ENCODE results near the gene DENR. TPM values are rescaled to one million over a fixed set of nuclear protein-coding genes. Genes with fewer than 3 reads are reported as not detected.
A peak's percentile ranks its signal among the peaks of the same experiment; 100 is the strongest.

The DENR gene
- total RNA-seq, 1 donor from 2014 or later: 53.3 TPM

DNA sequence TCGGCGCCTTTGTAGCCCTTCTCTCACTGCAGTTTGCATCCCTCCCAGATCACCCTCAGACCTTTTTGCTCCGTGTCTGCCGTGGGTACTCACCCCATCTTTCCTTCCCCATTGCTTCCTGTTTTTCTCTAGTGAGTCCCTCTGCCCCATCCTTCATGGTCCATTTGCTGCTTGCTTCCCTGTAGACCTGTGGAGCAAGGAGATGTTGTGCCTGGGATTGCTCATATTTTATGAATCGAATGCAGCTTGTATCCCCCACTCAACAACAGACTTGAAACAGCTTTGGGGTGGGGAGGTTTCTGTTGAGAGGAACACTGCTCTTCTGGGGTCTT is 661 bp downstream of the DENR start:
- ChIA-PET POLR2A (interaction anchor here (1.2 to 3.0 kb wide), 6 partner anchors 21 to 263 kb away, joined by 4 to 16 read pairs (median 8); partner anchors contain the start of genes CCDC62, KNTC1, RSRC2 and ZCCHC8), CTCF (interaction anchor here (0.6 to 2.0 kb wide), 6 partner anchors 8 to 118 kb away, joined by 3 to 27 read pairs (median 4); no protein-coding TSS in a partner anchor)
- intact Hi-C loops (cut with micrococcal nuclease): loop anchor here (2.0 to 10.0 kb wide), 3 partner anchors 22 to 486 kb away; partner anchors contain the start of genes CCDC62, MPHOSPH9, MTRFR and VPS33A
- peaks cover 55% of the 10 kb centered on the region for H3K36me3 Mint-ChIP-seq (ENCODE audit: low read depth)
- peak overlapping the region; percentile 92 for H3K27ac Mint-ChIP-seq
- ATAC-seq (ENCODE audit: low read depth) (no peak), DNase-seq (no peak)
- H3K27me3 Mint-ChIP-seq: no peaks in the 10 kb centered on the region
- peak overlapping the region; percentile 91 for H3K4me3 Mint-ChIP-seq
- H3K9me3 Mint-ChIP-seq: no peaks in the 10 kb centered on the region
- H3K4me1 Mint-ChIP-seq: peaks cover 46% of the 10 kb centered on the region
- TF ChIP-seq, protein P1, sequence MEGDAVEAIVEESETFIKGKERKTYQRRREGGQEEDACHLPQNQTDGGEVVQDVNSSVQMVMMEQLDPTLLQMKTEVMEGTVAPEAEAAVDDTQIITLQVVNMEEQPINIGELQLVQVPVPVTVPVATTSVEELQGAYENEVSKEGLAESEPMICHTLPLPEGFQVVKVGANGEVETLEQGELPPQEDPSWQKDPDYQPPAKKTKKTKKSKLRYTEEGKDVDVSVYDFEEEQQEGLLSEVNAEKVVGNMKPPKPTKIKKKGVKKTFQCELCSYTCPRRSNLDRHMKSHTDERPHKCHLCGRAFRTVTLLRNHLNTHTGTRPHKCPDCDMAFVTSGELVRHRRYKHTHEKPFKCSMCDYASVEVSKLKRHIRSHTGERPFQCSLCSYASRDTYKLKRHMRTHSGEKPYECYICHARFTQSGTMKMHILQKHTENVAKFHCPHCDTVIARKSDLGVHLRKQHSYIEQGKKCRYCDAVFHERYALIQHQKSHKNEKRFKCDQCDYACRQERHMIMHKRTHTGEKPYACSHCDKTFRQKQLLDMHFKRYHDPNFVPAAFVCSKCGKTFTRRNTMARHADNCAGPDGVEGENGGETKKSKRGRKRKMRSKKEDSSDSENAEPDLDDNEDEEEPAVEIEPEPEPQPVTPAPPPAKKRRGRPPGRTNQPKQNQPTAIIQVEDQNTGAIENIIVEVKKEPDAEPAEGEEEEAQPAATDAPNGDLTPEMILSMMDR (IDR thresholded peaks at IDR 0.05): no peak

DNA sequence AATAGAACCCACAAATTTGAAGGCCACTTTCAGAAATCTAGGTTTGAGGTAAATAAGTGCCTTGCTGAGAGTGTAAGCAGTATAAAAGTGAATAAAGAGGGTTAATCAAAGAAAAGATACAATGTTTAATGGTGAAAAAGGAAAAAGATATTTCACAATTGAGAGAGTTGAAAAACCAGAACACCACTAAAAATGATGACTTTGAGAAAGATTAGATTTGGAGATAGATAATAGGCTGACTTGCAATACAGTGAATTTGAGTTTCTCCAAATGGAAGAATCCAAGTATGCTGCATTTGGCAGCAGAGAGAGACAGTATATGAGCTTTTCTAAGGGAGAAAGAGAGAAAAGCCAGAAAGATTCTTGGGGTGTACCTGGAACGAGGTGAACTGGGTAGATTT is 2.2 kb downstream of the DENR start:
- intact Hi-C loops (cut with micrococcal nuclease): loop anchor here (10.0 kb wide), 1 partner anchor 480 kb away; the partner anchor contains the start of genes MPHOSPH9 and MTRFR
- DNase-seq (no peak), ATAC-seq (ENCODE audit: low read depth) (no peak)
- ChIA-PET POLR2A (no interaction called here), CTCF (interaction anchor here (2.0 kb wide), 1 partner anchor 117 kb away, joined by 5 read pairs; no protein-coding TSS in a partner anchor)
- Mint-ChIP-seq H3K27me3 (no peaks in the 10 kb centered on the region), H3K27ac (no peak overlapping the region), H3K9me3 (no peaks in the 10 kb centered on the region), H3K4me3 (no peak overlapping the region), H3K36me3 (ENCODE audit: low read depth) (peaks cover 64% of the 10 kb centered on the region), H3K4me1 (peaks cover 46% of the 10 kb centered on the region)
- TF ChIP-seq, protein P1 (IDR thresholded peaks at IDR 0.05): no peak

DNA sequence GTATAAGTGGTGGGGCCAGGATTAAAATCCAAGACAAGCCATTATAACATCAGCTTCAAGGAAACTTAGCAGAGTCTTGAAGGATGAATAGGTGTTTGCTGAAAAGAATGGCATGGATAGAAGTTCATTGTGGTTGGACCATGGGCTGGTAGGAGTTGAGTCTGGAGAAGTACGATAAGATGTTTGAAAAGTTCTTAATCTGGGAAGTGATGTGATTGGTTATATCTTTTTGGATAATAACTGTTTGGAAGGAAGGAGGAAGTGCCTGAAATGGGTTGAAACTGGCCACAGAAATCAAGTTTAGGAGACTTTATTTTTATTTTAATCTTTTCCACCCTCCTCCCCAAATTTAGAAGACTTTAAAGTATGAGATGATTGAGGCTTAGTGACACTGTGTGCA is 4.9 kb downstream of the DENR start:
- DNase-seq (no peak), ATAC-seq (ENCODE audit: low read depth) (no peak)
- TF ChIP-seq, protein P1 (IDR thresholded peaks at IDR 0.05): no peak
- ChIA-PET CTCF (no interaction called here), POLR2A (interaction anchor here (0.6 kb wide), 1 partner anchor 16 kb away, joined by 9 read pairs; no protein-coding TSS in a partner anchor)
- Mint-ChIP-seq H3K4me3 (no peak overlapping the region), H3K4me1 (peaks cover 27% of the 10 kb centered on the region), H3K27ac (no peak overlapping the region), H3K9me3 (no peaks in the 10 kb centered on the region), H3K27me3 (no peaks in the 10 kb centered on the region), H3K36me3 (ENCODE audit: low read depth) (peaks cover 85% of the 10 kb centered on the region)
- intact Hi-C loops (cut with micrococcal nuclease): loop anchor here (10.0 kb wide), 1 partner anchor 477 kb away; the partner anchor contains the start of genes MPHOSPH9 and MTRFR

DNA sequence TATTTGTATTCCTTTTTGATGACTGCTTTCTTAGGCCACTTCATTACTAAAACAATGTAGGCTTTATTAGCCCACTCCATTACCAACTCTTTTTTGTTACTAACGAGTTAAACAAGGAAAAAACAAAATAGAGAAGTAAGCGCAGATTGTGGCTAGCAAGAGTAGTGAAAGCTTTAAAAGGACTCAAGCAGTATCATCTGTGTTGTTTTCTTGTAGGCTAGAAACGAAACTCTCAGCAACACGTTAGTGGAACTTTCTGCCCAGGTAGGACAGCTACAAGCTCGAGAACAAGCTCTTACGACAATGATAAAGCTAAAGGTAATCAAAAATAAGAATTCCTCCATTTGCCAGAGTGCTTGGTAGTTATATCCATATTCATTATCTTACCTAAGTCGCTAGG is 32.9 kb downstream of the DENR start:
- TF ChIP-seq, protein P1 (IDR thresholded peaks at IDR 0.05): no peak
- ChIA-PET POLR2A (interaction anchor here (0.6 kb wide), 1 partner anchor 23 kb away, joined by 3 read pairs; no protein-coding TSS in a partner anchor), CTCF (no interaction called here)

DNA sequence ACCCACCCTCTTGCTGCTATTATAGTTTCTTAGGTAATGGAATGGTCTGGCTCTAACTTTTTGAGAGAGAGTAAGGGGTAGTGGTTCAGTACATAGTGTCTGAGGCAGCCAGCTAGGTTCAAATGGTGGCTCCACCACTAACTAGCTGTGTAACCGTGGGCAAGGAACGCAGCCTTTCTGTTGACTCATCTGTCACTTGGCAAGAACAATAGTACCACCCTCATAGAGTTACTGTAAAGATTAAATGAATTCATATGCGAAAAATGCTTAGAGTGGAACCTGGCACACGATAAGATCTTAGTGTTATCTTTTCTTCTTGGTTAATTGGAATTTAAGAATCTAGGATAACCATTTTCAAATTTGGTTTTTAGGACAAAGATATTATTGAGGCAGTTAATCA is 35.8 kb downstream of the DENR start:
- H3K4me3 Mint-ChIP-seq: no peak overlapping the region
- no peaks in the 10 kb centered on the region for H3K27me3 Mint-ChIP-seq
- intact Hi-C loops (cut with micrococcal nuclease): no loop called here
- no peaks in the 10 kb centered on the region for H3K9me3 Mint-ChIP-seq
- no peak overlapping the region for H3K27ac Mint-ChIP-seq
- ATAC-seq (ENCODE audit: low read depth): no peak
- CTCF ChIA-PET: no interaction called here
- POLR2A ChIA-PET: interaction anchor here (1.4 kb wide), 1 partner anchor 20 kb away, joined by 3 read pairs; no protein-coding TSS in a partner anchor
- H3K36me3 Mint-ChIP-seq (ENCODE audit: low read depth): no peaks in the 10 kb centered on the region
- TF ChIP-seq, protein P1 (IDR thresholded peaks at IDR 0.05): no peak
- H3K4me1 Mint-ChIP-seq: no peaks in the 10 kb centered on the region
- DNase-seq: no peak

More for the DNA sequence above, 32.9 kb downstream of the DENR start:
- no peak overlapping the region for H3K4me3 Mint-ChIP-seq
- H3K27ac Mint-ChIP-seq: no peak overlapping the region
- H3K9me3 Mint-ChIP-seq: no peaks in the 10 kb centered on the region
- DNase-seq (no peak), ATAC-seq (ENCODE audit: low read depth) (no peak)
- intact Hi-C loops (cut with micrococcal nuclease): no loop called here
- H3K36me3 Mint-ChIP-seq (ENCODE audit: low read depth): peaks cover 3% of the 10 kb centered on the region
- H3K4me1 Mint-ChIP-seq: no peaks in the 10 kb centered on the region
- no peaks in the 10 kb centered on the region for H3K27me3 Mint-ChIP-seq

Measured in activated B cell treated with CpG ODN at 0.5 μM for 24 hours (primary cell).